NCI-H1048 (cell line): Measurements from ENCODE around the gene ELOVL2.
"Not testable (repeated sequence)": the region's sequence is repeated elsewhere in the genome, so short reads cannot be mapped to it uniquely, and the experiment has no call there.

Source experiments
- DNase-seq: peaks from one replicate; lab custom pipeline; 2025; lab: John Stamatoyannopoulos, UW

Gene ELOVL2

GRCh38 chr6:11021003-11021402 is 23.1 kb downstream of the ELOVL2 start:
- DNase-seq, result no peak

- no peak for DNase-seq
Measured at GRCh38 chr6:11018225-11018624, 25.9 kb downstream of the ELOVL2 start.

- no peak for DNase-seq
Measured at GRCh38 chr6:11017090-11017489, 27.0 kb downstream of the ELOVL2 start.

- no peak for DNase-seq
Measured at GRCh38 chr6:11016452-11016851, 27.7 kb downstream of the ELOVL2 start.

- DNase-seq, result no peak
Measured at GRCh38 chr6:11015102-11015501, 29.0 kb downstream of the ELOVL2 start.

GRCh38 chr6:11013721-11014070 is 30.4 kb downstream of the ELOVL2 start:
- no peak for DNase-seq

GRCh38 chr6:11012976-11013720 is 31.0 kb downstream of the ELOVL2 start:
- DNase-seq, result no peak

GRCh38 chr6:11012295-11012754 is 31.8 kb downstream of the ELOVL2 start:
- no peak for DNase-seq

- no peak for DNase-seq
Measured at GRCh38 chr6:11011787-11012234, 32.3 kb downstream of the ELOVL2 start.

GRCh38 chr6:11009353-11009752 is 34.8 kb downstream of the ELOVL2 start:
- DNase-seq, result no peak

GRCh38 chr6:11008821-11009220 is 35.3 kb downstream of the ELOVL2 start:
- DNase-seq, result no peak

- no peak for DNase-seq
Measured at GRCh38 chr6:11007715-11008608, 36.1 kb downstream of the ELOVL2 start.

- no peak for DNase-seq
Measured at GRCh38 chr6:11006061-11006460, 38.0 kb downstream of the ELOVL2 start.

GRCh38 chr6:11003297-11003696 is 40.8 kb downstream of the ELOVL2 start:
- DNase-seq, result not testable (repeated sequence)

- DNase-seq, result no peak
Measured at GRCh38 chr6:11002176-11002575, 41.9 kb downstream of the ELOVL2 start.

- no peak for DNase-seq
Measured at GRCh38 chr6:10999994-11000393, 44.1 kb downstream of the ELOVL2 start.

GRCh38 chr6:10995114-10995707 is 48.9 kb downstream of the ELOVL2 start:
- no peak for DNase-seq

- DNase-seq, result no peak
Measured at GRCh38 chr6:10993896-10994295, 50.2 kb downstream of the ELOVL2 start.

- no peak for DNase-seq
Measured at GRCh38 chr6:10991115-10991514, 53.0 kb downstream of the ELOVL2 start.

- no peak for DNase-seq
Measured at GRCh38 chr6:10989587-10989986, 54.5 kb downstream of the ELOVL2 start.

- not testable (repeated sequence) for DNase-seq
Measured at GRCh38 chr6:10984959-10985358, 59.1 kb downstream of the ELOVL2 start.

- no peak for DNase-seq
Measured at GRCh38 chr6:10981409-10981808, 62.7 kb downstream of the ELOVL2 start.

GRCh38 chr6:10979603-10980002 is 64.5 kb downstream of the ELOVL2 start:
- DNase-seq, result no peak
